NCI-H2171 (cell line): Measurements from ENCODE around the gene LRP5.

ENCODE experiments used
- DNase-seq: peaks from one replicate; lab custom pipeline; 2025; lab: John Stamatoyannopoulos, UW

Gene LRP5

DNA sequence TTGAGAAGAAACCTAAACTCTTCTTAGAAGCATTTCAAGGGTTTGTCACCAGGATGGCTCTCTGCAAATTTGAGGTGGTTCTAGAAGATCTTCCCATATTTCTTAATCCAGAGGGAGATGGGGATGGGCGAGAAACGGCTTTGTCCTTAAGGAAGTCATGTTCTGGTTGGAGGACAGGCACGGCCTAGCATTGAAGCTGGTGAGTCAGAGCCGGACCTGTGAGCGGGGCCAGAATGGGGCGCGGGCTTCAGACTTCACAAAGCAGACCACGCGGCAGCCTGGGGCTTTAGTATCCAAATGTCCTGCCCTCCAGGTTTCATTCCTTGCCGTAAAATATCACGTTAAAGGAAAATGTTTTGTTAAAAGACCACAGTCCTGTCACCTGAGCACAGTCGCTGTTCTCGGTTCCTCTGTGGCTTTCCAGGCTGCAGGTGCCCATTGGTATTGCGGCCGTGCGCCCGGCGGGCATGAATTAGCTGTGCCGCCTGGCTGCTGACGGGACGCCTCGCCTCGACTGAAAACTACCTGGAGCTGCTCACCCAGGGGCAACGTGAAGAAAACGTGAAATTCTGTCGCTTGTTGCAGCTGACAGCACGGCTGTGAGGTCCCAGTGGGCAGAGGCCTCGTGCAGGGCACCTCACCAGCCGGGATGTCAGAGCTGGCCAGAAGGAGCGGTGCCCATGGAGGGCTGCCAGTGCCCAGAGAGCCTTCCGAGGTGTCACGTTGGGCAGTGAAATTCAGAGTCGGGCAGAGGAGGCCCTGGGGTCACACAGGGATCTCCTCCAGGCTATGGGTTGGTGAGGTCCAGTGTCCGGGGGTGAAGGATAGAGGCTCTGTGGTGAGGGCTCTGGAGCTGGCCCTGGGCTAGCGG lies 59.0 kb downstream of the LRP5 start:
- no peak for DNase-seq

DNA sequence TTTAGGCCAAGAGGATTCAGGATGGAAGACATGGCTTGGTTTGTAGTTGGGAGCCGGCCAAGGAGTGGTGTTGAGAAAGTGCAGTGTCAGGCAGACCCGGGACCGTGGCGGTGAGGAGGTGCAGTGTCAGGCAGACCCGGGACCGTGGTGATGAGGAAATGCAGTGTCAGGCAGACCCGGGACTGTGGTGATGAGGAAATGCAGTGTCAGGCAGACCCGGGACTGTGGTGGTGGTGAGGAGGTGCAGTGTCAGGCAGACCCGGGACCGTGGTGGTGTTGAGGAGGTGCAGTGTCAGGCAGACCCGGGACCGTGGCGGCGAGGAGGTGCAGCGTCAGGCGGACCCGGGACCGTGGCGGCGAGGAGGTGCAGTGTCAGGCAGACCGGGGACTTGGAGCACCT lies 59.7 kb downstream of the LRP5 start:
- no peak for DNase-seq

- DNase-seq = no peak
Measured at GRCh38 chr11:68372625-68373024, 60.2 kb downstream of the LRP5 start.

DNA sequence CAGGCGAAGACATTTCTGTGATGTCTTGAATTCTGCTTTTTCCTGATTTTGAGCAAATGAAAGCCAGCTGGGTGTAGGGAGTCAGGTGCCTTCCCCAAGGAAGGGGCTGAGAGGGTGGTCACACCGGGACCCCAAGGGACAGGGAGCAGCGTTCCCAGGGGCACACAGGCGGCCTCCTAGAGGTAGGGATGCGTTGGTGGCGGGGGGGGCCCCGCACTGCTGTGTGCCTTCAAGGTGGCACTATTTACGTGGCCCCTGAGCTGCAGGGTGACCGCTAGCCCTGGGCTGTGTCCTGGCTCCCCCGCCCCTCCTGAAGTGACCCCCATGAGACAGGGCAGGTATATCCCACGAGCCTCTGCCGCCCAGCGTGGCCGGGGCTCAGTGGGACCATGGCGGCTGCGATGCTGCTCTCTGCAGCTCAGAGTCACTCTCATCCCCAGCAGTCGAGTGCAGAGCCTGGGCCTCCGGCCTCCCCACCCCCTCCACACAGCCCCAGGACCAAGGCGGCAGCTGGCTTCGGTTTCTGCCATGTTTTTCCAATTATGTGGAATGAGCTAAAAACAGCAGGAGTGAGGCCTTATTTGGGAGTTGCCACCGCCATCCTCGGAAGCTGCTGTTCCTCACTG lies 60.9 kb downstream of the LRP5 start:
- no peak for DNase-seq

GRCh38 chr11:68373815-68374501 lies 61.6 kb downstream of the LRP5 start:
- DNase-seq = no peak

DNA sequence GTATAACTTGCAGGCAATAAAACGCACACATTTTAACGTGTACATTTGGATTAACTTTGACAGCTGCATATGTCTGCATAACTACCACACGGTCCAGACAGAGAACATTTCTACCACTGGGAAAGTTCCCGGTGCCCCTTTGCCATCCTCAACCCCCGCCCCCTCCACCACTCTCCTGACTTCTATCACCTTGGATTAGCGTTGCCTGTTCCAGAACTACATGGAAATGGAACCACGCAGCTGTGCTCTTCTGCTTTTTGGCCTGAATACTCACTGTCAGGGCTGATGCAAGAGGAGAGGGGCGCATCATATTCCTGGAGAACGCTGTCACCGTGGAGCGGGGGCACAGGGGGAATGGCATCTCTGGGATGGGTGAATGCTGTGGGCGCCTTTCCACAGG lies 62.1 kb downstream of the LRP5 start:
- DNase-seq = no peak

GRCh38 chr11:68375337-68375736 lies 62.9 kb downstream of the LRP5 start:
- DNase-seq = no peak

DNA sequence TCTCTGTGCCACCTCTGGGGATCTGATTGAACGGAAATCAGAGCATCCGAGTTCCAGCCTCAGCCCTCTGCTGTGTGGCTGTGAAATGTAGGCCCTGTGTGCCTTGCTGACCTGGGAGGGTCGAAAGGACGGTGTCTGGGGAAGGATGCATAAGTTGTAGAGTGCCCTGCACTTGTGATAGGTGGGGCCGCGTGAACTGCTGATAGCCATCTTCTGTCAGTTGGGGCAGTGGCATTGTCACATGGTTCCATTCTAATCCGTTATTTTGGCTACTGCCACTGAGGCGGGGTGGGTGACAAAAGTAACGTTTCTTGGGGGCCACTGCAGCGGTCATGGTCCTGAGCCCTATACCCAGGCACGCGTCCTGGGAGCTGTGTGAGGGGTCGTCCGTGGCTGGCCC lies 63.4 kb downstream of the LRP5 start:
- DNase-seq = no peak

- DNase-seq = no peak
Measured at GRCh38 chr11:68377389-68377795, 65.0 kb downstream of the LRP5 start.

DNA sequence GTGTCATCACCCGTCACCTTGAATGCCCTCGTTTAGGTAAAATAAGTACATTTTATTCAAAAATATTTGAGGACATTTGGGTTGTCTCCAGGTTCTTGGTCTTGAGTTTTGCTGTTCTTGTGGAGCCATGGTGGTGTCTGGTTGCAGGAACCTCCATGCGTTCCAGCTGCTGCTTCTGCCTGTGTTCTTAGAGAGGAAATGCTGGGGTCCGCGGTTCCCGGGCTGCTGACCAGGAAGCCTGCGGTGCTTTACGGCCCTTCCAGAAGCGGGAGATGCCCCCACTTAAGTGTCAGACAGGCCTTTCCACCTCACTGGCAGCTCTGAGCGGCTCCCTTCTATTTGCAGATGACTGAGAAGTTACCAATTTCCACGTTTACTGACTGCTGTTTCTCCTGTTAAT lies 66.8 kb downstream of the LRP5 start:
- DNase-seq = no peak

DNA sequence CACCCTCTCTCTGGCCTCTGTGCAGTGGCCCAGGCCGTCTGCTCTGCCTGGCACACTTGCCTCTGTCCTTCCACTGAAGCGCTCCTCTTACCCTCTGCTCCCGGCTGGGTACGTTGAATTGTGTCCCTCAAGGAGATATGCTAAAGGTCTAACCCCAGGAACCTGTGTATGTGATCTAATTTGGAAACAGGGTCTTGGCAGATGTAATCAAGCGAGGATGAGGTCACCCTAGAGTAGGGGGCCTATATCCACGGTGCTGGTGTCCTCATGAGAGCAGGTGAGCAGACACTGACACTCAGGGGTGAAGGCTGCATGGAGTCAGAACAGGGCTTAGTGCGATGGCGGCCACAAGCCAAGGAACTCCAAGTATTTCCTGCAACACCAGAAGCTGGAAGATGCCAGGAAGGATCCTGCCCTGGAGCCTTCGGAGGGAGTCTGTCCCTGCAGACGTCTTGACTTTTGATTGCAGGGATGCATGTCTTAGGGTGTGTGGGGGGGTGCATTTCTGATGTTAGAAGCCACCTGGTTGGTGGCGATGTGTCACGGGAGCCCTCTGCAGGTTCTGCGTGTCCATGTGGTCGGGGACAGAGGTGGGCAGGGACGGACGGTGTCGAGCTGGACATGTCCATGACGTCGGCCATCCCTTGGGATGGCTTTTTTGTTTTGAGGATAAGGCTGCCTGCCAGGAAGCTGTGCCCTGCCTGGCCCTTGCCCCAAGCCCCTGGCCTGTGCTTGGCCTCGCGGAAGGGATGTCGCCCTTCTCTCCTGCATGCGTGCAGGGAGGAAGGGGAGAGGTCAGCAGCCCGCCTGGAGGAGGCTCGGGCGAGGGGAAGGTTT lies 68.6 kb downstream of the LRP5 start:
- no peak for DNase-seq

DNA sequence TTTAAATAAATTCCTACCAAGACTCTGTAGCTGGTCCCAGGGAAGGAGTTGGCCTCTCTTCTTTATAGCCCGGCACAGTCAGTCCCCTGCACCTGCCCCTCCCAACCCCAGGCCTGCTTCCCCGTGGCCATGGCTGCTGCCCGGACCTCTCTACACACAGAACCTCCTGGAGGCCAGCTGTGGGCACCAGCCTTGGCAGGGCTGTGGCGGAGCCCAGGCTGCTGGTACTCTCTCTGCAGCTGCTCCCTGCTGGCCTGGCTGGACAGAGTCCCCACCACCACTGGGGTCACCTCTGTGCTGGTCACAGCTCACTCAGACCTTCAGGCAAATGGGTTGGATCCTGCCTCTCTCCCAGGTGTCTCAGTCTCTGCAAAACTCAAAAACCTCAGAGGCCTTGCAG lies 69.3 kb downstream of the LRP5 start:
- DNase-seq = no peak

GRCh38 chr11:68382358-68382998 lies 70.1 kb downstream of the LRP5 start:
- DNase-seq = no peak

- DNase-seq = no peak
Measured at GRCh38 chr11:68383976-68384501, 71.6 kb downstream of the LRP5 start.

- DNase-seq = no peak
Measured at GRCh38 chr11:68384530-68385081, 72.2 kb downstream of the LRP5 start.

DNA sequence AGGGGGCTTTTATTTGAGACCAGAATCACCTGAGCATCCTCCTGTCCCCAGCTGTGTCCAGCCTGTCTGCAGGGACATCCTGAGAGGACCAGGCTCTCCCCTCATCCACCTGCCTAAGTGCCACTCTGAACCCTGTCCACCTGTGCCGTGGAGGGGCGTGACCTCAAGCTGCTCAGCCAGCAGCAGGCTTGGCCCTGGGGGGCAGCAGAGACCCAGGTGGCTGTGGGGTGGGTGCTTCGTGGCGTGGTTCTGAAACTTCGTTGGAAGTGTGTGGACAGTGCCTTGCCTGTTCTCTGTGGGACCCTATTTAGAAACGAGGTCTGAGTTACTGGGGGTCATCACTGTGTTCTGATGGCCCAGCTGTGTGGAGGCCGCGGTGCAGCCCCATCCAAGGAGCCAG lies 72.7 kb downstream of the LRP5 start:
- DNase-seq = no peak

GRCh38 chr11:68386331-68386978 lies 74.1 kb downstream of the LRP5 start:
- no peak for DNase-seq

GRCh38 chr11:68387840-68388239 lies 75.4 kb downstream of the LRP5 start:
- DNase-seq = no peak

GRCh38 chr11:68388595-68389198 lies 76.3 kb downstream of the LRP5 start:
- no peak for DNase-seq

GRCh38 chr11:68390315-68390714 lies 77.9 kb downstream of the LRP5 start:
- DNase-seq = no peak
